Embryonic facial prominence (tissue), 1 donor: ENCODE measurements around the gene NIPAL3.
"Not testable (repeated sequence)": the region's sequence is repeated elsewhere in the genome, so short reads cannot be mapped to it uniquely, and the experiment has no call there.

Experiments used
- DNase-seq: peaks from one replicate; pipeline ENCODE4 v3.0.0-alpha.2; 2016; ENCODE audit errors: extremely low spot score

Gene NIPAL3

DNA sequence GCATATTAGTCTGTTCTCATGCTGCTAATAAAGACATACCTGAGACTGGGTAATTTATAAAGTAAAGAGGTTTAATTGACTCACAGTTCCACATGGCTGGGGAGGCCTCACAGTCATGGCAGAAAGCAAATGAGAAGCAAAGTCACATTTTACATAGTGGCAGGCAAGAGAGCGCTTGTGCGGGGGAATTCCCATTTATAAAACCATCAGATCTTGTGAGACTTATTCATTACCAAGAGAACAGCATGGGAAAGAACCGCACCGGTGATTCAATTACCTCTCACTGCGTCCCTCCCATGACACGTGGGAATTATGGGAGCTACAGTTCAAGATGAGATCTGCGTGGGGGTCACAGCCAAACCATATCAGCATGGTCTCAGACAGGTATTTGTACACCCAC, 72.6 kb downstream of the NIPAL3 start:
- DNase-seq, result not testable (repeated sequence)

DNA sequence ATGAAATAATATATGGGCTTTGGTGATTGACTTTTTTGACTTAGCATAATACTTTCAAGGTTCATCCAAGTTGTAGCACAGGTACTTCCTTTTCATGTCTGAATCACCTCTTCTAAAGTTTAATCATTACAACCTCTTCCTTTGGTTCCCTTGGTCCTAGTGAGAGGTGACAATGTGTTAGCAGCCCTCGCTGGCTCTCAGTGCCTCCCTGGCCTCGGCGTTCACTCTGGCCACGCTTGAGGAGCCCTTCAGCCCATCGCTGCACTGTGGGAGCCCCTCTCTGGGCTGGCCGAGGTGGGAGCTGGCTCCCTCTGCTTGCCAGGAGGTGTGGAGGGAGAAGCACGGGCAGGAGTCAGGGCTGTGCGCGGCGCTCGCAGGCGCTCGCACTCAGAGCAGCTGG, 74.1 kb downstream of the NIPAL3 start:
- no peak for DNase-seq

DNA sequence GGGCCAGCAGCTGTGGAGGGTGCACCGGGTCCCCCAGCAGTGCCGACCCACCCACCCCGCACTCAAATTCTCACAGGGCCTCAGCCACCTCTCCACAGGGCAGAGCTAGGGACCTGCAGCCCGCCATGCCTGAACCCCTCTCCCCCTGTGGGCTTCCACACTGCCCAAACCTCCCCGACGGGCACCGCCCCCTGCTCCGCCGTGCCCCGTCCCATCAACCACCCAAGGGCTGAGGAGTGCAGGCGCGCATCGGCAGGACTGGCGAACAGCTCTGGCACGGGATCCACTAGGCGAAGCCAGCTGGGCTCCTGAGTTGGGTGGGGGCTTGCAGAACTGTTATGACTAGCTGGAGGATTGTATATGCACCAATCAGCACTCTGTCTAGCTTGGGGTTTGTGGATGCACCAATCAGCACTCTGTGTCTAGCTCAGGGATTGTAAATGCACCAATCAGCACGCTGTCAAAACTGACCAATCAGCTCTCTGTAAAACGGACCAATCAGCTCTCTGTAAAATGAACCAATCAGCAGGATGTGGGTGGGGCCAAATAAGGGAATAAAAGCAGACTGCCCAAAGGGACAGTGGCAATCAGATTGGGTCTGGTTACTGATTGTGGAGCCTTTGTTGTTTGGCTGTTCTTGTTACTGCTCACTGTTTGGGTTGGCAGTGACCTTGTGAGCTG, 74.6 kb downstream of the NIPAL3 start:
- no peak for DNase-seq

DNA sequence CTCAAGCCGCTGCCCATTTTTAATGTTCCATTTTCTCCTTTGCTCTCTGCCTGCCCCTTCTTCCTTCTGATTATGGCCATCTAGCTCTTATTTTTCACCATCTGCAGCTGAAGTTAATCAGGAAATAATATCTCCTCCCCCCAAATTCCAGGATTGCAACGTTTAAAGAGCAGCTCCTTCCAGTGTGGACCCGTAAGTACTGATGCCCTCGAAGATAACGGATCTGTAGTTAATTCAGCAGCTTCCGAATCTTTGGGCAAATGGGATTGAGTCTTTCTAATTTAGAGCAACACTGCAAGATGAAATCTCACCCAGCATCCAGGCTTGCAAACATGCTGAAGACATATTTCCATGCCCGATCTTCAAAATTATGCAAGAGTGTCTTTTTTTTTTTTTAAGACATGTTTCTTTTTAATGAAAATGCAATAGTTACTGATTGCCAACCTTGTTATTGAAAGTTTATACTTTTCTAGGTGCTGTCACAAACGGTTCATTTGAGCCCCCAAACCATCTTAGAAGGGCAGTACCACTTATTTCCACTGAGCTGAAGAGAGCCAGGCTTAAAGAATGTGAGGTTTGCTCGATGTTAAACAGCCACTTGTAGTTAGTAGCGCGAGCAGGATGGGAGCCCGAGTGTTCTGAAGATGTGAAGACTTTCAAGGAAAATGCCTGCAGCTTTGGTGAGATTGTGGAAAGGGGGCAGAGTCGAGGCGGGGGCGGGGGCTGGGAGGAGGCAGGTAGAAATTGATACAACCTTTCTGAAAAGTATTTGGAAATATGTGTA, 76.2 kb downstream of the NIPAL3 start:
- DNase-seq, result no peak

DNA sequence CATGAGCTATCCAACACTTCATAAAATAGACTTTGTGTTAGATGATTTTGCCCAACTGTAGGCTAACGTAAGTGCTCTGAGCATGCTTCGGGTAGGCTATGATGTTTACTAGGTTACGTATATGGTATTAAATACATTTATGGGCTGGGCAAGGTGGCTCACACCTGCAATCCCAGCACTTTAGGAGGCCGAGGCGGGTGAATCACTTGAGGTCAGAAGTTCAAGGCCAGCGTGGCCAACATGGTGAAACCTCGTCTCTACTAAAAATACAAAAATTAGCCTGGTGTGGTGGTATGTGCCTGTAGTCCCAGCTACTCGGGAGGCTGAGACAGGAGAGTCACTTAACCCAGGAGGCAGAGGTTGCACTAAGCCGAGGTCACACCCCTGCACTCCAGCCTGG, 77.3 kb downstream of the NIPAL3 start:
- not testable (repeated sequence) for DNase-seq

DNA sequence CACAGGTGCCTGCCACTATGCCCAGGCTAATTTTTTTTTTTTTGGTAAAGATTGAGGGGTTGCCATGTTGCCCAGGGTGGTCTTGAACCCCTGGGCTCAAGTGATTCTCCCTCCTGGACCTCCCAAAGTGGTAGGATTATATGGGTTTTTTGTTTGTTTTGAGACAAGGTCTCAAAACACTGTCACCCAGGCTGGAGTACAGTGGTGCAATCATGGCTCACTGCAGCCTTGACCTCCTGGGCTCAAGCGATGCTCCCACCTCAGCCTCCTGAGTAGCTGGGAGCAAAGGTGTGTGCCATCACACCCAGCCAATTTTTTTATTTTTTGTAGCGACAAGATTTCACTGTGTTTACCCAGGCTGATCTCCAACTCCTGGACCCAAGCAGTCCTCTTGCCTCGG, 78.2 kb downstream of the NIPAL3 start:
- no peak for DNase-seq

DNA sequence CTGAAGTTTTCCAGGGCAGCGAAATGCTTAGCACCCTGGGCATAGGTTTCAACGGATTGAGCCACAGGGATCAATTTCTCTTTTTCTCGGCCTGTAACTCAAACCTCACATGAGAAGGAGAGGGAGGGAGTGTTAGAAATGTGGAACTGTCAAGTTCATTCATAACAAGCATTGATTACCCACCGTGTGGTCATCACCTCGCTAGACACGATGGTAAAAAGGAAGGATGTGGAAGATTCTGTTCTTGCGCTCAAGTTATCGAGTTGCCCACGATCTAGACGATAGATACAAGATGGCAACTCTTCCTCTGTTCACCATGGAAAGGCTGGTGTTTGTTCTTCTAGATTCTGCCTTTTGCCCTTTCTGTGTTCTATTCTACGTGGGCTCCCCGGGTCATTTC, 83.0 kb downstream of the NIPAL3 start:
- DNase-seq, result no peak

DNA sequence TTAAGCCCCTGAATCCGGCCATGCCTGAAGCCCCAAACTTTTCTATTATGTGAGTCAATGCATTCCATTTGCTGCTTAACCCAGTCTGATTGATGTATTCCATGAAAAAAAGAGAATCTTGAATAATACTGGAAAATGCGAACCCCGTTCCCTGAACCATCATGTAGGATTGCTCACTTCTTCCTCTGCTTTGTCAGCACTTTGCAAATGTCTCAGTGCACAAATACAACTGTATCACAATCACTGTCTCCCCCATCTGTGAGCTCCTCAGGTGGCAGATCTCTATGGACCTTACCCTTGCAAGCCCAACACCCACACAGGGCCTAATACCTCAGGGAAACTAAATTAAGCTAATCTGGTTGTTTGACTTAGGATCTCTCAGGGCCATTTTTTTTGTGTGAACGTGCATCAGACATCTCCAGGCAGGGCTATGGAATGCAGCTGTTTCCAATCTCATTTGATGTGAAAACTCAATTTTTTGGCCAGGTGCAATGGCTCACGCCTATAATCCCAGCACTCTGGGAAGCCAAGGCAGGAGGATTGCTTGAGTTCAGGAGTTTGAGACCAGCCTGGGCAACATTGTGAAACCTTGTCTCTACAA, 84.9 kb downstream of the NIPAL3 start:
- no peak for DNase-seq

DNA sequence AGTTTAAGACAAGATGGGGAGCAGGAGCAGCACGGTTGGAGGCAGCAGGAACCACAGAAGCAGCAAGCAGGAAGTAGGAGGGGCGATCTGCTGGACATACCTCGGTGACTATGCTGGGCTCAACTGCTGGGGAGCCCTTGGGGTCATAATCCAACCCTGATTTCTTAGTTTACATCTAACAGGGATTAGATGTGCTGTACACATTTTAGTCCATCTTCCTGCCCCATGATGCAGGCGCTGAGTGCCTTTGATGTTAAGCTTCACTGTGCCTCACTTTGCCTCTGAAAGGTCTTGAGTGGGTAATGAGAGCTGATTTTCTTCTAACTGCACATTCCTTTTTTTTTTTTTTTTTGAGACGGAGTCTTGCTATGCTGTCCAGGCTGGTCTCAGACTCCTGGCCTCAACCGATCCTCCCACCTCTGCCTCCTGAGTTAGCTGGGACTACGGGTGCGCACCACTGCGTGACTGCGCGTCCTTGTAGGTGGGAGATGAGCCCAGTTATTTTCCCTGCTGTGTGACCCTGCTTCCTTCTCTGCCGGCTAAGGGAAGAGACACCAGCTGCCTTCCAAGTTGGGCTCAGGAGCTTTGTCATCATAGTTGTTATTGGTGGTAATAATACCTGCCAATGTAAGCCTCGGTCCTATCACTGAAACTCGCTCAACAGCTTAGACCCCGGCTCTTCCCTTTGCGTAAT, 85.9 kb downstream of the NIPAL3 start:
- no peak for DNase-seq

DNA sequence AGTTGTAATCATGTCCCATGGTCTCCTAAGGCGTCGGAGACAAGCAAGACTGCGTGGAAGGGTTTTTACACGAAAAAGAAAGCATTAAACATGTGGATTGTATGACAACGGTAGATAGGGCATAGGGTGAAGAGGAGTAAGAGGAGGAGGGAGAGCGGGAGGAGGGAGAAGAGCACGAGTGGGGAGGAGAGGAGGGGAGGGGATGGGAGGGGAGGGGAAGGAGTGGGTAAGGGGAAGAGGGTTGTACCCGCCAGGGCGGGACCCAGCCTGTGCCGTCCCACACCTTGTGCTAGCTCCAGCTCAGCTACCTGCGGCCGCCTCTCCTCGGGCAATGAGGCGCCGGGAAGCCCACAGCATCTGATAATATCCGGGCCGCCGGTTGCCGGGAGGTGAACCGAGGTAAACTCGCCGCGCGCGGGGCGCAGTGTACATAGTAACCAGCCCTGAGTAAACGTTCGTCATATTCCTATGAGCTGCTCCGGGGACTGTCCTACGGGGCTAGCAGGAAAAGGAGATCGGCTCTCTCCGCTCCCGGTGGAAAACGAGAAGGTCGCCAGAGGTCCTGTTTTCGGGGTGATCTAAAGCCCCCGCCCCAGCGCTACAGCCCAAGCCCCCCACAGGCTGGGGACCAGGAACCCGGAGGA, 86.6 kb downstream of the NIPAL3 start:
- DNase-seq, result peak; percentile 31

DNA sequence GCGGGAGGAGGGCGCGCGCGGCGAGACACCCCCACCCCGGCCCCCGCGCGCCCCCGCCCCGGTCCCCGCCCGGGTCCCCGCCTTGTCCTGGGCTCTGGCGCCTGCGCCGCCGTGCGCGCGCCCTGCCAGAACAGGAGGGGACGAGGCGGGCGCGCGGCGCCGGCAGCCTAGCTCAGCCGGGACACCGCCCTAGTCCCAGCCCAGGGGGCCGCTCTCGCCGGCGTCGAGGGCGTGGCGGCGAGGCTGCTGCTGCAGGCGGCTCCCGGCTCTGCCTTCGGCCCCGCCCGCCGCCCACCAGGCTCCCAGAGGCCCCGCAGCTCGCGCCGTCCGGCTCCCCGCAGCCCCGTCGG, 87.1 kb downstream of the NIPAL3 start, which contains the start of gene RCAN3:
Gene RCAN3, plus strand, starts transcription at position 128 of the 350 bp plus-strand sequence. CDS start 11,537 bp downstream, outside the sequence.
- DNase-seq, result peak; percentile 29

DNA sequence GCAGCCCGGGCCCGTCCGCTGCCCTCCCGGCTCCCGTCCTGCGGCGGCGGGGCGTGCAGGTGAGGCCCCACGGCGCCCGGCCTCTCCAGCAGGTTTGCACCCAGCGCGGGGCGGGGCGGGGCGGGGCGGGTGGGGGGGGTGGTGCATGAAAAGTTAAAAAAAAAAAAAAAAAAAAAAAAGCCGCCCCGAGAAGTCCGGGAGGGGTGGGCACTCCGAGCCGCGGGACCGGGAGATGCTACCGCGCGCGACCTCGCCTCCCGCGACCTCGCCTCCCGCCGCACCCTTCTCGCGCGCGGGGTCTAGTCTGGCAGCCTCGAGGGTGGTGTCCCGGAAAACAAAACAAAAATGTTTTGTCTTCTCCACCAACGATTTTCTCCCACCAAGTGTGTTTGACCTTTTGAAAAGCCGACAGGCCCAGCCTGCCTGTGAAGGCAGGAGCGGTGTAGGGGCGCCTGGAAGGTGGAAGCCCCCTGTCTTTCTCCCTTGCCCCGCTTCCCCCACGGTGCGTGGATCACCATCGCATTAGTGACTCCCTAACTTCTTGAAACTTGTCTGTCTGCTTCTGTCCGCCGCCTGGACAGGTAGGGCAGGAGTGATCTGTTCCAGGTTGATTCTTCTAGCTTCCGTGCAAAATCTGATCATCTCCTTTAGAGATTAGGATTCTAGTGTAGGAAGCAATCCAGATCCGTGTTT, 87.6 kb downstream of the NIPAL3 start:
- DNase-seq, result no peak

DNA sequence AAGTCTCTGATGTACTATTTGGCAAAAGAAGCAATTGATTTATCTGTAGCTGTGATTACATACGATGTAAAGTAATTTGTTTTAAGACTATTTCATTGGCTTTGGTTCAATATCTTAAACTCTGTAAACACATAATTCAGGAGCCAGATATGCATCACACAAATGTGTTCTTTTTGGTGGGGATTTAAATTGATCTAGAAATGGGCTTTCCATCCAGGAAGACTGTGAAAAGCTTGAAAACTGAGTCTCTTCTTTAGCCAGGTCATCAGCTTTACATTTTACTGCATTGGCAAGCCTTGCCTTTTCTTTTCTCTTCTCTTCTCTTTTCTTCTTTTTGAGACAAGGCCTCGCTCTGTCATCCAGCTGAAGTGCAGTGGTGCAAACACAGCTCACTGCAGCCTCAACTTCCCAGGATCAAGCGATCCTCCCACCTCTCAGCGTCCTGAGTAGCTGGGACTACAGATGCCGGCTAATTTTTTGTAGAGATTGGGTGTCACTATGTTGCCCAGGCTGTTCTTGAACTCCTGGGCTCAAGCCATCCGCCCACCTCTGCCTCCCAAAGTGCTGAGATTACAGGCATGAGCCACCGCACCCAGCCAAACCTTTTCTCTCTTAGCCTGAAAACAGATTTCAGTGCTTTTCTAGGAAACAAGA, 88.4 kb downstream of the NIPAL3 start:
- DNase-seq, result no peak

DNA sequence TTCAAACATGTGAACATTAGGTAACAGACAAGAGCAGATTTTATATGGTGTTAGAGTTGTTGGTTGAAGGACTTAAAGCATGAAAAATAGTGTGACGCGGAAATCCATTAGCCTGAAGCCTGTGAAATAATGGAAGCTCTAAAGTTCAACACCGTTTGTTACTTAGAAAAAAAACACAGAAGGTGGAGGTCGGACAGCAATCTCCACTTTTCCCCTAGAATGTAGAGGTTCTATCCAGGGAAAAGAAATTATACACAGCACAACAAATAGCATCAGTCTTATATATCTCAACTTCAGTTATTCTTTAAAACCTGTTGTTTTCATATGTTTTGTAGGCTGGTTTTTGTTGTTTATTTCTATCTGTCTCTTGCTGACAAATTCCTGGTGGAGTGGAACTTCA, 89.0 kb downstream of the NIPAL3 start:
- no peak for DNase-seq

DNA sequence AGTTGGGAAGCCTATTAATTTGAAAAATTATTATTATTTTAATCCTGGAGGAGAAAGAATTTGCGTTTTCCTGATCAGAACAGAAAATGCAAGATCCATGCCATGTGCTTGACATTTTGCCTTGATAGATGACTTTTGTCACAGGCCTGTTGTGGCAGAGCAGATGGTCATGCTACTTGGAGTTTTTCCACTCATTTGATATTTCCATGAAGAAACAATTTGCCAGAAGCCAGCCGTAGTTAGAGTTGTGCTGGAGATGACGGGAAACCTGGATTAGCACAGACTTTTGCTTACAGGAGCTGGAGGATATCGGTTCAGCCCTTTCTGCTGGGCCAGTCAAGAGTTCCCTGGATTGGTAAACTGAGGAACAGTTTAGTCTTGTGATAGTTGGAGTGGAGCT, 90.2 kb downstream of the NIPAL3 start:
- DNase-seq, result no peak

DNA sequence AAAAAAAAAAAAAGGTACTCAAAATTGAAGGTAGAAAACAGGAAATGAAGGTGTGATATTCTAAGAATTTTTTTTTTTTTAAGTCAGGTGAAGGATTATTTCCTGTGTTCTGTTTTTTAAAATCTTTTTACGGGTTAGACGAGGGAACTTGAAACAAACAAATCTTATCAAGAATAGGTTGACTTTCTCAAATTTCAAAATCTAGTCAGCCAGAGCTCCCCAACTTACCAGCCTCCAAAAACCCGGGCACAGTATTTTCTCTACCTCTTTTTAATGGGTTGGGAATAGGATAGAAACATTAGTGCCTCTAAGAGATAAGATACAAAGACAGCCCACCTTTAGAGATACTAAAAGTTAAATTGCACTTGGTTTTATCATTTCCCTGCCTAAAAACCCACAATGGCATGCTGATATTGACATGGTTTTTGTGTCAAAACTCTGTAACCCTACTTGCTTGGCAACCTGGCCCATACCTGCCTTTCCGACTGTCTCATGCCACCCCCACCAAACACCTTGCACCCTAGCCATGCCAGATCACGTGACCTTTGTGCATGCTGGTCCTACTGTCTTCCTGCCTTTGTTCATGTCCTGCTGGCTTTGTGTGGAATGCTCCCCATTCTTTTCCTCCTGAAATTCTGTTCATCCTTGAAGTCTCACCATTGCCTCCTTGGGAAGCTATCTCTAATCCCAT, 91.2 kb downstream of the NIPAL3 start:
- DNase-seq, result no peak

DNA sequence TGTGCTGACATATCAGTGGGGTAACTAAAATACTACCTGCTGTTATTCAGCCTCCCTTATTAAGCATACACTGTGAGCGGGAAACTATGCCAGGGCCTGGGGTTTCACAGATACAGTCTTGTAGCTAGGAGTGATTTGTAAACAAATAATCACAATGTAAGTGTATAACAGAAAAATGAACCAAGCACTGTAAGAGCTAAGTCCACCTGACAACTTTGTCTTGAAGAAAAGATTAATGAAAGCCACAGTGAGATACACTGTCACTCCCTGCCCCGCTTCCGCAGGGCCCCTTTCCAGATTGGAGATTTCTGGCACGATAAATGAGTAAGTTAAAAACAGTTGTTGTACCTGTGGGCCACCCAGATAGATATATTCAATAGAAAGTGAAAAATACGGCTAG, 91.8 kb downstream of the NIPAL3 start:
- DNase-seq, result no peak

DNA sequence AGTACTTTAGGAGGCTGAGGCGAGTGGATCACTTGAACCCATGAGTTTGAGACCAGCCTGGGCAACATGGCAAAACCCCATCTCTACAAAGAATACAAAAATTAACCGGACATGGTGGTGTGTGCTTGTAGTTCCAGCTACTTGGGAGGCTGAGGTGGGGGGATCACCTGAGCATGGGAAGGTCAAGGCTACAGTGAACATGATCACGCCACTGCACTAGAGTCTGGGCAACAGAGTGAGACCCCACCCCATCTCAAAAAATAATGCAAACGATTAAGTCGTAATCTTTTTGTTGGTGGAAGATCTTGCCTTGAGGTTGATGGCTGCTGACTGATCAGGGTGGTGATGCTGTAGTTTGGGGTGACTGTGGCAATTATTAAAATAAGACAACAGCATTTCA, 93.3 kb downstream of the NIPAL3 start:
- DNase-seq, result no peak

DNA sequence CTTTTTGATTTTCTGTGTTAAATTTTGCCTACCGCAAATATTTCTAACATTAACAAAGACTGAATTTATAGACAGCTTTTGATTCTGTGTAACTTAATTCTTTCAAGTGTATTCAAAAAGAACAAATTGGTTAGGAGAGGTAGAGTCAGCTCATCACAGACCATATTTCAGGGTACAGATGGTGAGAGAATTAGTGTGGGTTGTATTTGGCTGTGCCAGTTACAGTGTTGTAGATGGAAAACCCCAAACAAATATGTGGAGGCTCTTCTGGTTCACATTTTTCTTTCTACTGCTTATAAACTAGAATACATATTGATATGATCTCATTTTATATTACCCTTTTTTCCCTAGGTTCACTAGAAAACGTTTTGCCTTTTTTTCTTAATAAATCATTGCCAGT, 98.1 kb downstream of the NIPAL3 start:
- no peak for DNase-seq

DNA sequence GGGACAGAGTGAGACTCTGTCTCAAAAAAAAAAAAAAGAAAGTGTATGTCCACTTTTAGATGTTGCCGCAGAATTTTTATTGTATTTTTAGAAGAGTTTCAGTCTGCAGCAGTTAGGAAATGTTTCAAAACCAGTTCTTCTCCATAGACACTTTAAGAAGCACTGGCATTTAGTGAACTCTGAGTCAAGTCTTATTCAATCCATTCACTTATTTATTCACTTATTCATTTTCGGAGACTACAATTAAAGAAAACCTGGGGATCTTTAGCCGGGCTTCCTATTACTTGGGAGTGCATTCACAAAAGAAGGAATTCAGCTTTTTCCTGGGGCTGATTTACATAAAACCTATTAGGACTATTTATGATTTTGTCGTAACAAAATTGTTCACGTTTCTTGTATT, 99.3 kb downstream of the NIPAL3 start:
- DNase-seq, result no peak
